ENCODE results near the gene CCR6. TPM values are rescaled to one million over a fixed set of nuclear protein-coding genes. Genes with fewer than 3 reads are reported as not detected.

Gene CCR6
- total and polyA plus RNA-seq, 2 of the 8 experiments (the other 6 are each of a cell fraction or from before 2014, with no cell fraction given), result 0.06 TPM; not detected in 1

DNA sequence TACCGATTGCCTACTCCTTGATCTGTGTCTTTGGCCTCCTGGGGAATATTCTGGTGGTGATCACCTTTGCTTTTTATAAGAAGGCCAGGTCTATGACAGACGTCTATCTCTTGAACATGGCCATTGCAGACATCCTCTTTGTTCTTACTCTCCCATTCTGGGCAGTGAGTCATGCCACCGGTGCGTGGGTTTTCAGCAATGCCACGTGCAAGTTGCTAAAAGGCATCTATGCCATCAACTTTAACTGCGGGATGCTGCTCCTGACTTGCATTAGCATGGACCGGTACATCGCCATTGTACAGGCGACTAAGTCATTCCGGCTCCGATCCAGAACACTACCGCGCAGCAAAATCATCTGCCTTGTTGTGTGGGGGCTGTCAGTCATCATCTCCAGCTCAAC, 13.5 kb downstream of the CCR6 start:
- CTCF ChIA-PET (ENCODE audit: partially characterized antibody), result interaction anchor here (1.0 to 7.2 kb wide), 5 partner anchors 12 to 362 kb away, joined by 3 to 72 read pairs (median 5); no protein-coding TSS in a partner anchor

More for the DNA sequence above, 13.5 kb downstream of the CCR6 start:
- Histone ChIP-seq H4K20me1 (replicated peaks in 1 of 2; ENCODE audit: control insufficient read depth in 1 of 2, insufficient read depth in 2 of 2, low read length in 2 of 2) (no peaks in the 10 kb centered on the region), H3K18ac (ENCODE audit: extremely low read depth, low read length) (no peak overlapping the region), H3K4me1 (replicated peaks in 1 of 4; ENCODE audit: control insufficient read depth in 3 of 4, insufficient read depth in 4 of 4, low read length in 3 of 4) (peaks cover 0 to 12% (median 6%) of the 10 kb centered on the region in 4 experiments; a peak in 5 of 7 replicates), H2BK20ac (ENCODE audit: low read length) (no peak overlapping the region), H3K27ac (ENCODE audit: low read depth, low read length) (no peak overlapping the region), H3K36me3 (ENCODE audit: control insufficient read depth in 2 of 4, insufficient read depth in 4 of 4, low read length in 3 of 4) (no peaks in the 10 kb centered on the region), H3K14ac (ENCODE audit: insufficient read length) (no peak overlapping the region), H3K4me3 (ENCODE audit: extremely low read depth in 1 of 4, insufficient read depth in 2 of 4, low read depth in 3 of 4, low read length in 4 of 4) (no peak overlapping the region), H4K5ac (ENCODE audit: insufficient read length, low read depth, low read length) (no peak overlapping the region), H3K27me3 (replicated peaks in 1 of 4; ENCODE audit: control insufficient read depth in 3 of 4, extremely low read depth in 1 of 4, insufficient read depth in 3 of 4, low read length in 3 of 4) (no peaks in the 10 kb centered on the region), H2BK15ac (ENCODE audit: low read length) (no peak overlapping the region), H3K23me2 (ENCODE audit: low read depth, low read length) (no peaks in the 10 kb centered on the region; the same call in 1 of the 2 replicates), H3K79me1 (ENCODE audit: low read depth, low read length) (no peaks in the 10 kb centered on the region), H3K9me3 (ENCODE audit: insufficient read depth in 2 of 2, low read depth in 1 of 2, low read length in 1 of 2) (no peaks in the 10 kb centered on the region), H3K23ac (ENCODE audit: insufficient read length) (no peak overlapping the region), H4K91ac (replicated peaks; ENCODE audit: insufficient read length, low read length) (no peak overlapping the region), H3K9ac (replicated peaks in 1 of 4; ENCODE audit: extremely low read depth in 1 of 4, low read depth in 3 of 4, low read length in 3 of 4) (no peak overlapping the region), H3K4ac (replicated peaks; ENCODE audit: insufficient read length, low read depth, low read length) (no peak overlapping the region), H2AFZ (ENCODE audit: low read length) (no peak overlapping the region), H4K8ac (ENCODE audit: extremely low read depth, insufficient read depth, low read length) (no peak overlapping the region), H3K4me2 (ENCODE audit: insufficient read depth in 1 of 2, low read depth in 2 of 2, low read length in 2 of 2) (no peak overlapping the region), H2AK5ac (ENCODE audit: low read depth, low read length) (no peak overlapping the region), H3K79me2 (ENCODE audit: control insufficient read depth in 1 of 2, insufficient read depth in 2 of 2, low read length in 2 of 2) (no peaks in the 10 kb centered on the region), H2BK5ac (ENCODE audit: low read depth, low read length) (no peak overlapping the region), H2BK120ac (replicated peaks; ENCODE audit: low read depth, low read length) (no peak overlapping the region), H3K56ac (replicated peaks; ENCODE audit: insufficient read length, low read depth, low read length) (no peak overlapping the region), H2BK12ac (ENCODE audit: low read depth, low read length) (no peak overlapping the region)
- POLR2A ChIA-PET (ENCODE audit: partially characterized antibody), result no interaction called here
- DNase-seq (ENCODE audit: low read depth in 1 of 2, low spot score in 2 of 2), result no peak
- WGBS, 2 experiments (ENCODE audit: extremely low coverage in 1 of 2, insufficient coverage in 1 of 2, insufficient read length in 1 of 2, insufficient replicate concordance in 2 of 2, low coverage in 1 of 2, low lambda C conversion rate in 2 of 2, missing lambda C conversion rate in 1 of 2), result 93% methylated on average over 13 of the region's 13 CpGs; no CpG with 5 or more reads in 1 of the 2 experiments
- TF ChIP-seq NANOG (IDR thresholded peaks at IDR 0.05; ENCODE audit: insufficient read depth, low read depth, low read length, poor library complexity, severe bottlenecking) (no peak), TEAD4 (IDR thresholded peaks at IDR 0.05; ENCODE audit: low read depth, low read length) (no peak), ZNF274 (IDR thresholded peaks at IDR 0.05; ENCODE audit: borderline replicate concordance, extremely low read depth, low read length) (no peak), SP4 (IDR thresholded peaks at IDR 0.05; ENCODE audit: low read length) (no peak), BCL11A (IDR thresholded peaks at IDR 0.05; ENCODE audit: low read depth in 2 of 2, low read length in 2 of 2) (no peak), SP2 (IDR thresholded peaks at IDR 0.05; ENCODE audit: low read length) (no peak), SIRT6 (IDR thresholded peaks at IDR 0.05; ENCODE audit: low read length) (no peak), POLR2AphosphoS5 (IDR thresholded peaks at IDR 0.05; ENCODE audit: low read depth, low read length) (no peak), SRF (IDR thresholded peaks at IDR 0.05; ENCODE audit: low read depth, low read length) (no peak), BACH1 (IDR thresholded peaks at IDR 0.05; ENCODE audit: low read length) (no peak)
- TF ChIP-seq, protein P1, sequence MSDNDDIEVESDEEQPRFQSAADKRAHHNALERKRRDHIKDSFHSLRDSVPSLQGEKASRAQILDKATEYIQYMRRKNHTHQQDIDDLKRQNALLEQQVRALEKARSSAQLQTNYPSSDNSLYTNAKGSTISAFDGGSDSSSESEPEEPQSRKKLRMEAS (IDR thresholded peaks at IDR 0.05), result no peak
- no peak for FAIRE-seq

Measured in H1 (cell line).